ENCODE data around the gene SAC3D1. TPM values are rescaled to one million over a fixed set of nuclear protein-coding genes. Genes with fewer than 3 reads are reported as not detected.

SAC3D1 gene
- total and polyA plus RNA-seq, 2 of the 8 experiments (the other 6 are each of a cell fraction or from before 2014, with no cell fraction given) = 19.4 to 25.8 TPM

DNA sequence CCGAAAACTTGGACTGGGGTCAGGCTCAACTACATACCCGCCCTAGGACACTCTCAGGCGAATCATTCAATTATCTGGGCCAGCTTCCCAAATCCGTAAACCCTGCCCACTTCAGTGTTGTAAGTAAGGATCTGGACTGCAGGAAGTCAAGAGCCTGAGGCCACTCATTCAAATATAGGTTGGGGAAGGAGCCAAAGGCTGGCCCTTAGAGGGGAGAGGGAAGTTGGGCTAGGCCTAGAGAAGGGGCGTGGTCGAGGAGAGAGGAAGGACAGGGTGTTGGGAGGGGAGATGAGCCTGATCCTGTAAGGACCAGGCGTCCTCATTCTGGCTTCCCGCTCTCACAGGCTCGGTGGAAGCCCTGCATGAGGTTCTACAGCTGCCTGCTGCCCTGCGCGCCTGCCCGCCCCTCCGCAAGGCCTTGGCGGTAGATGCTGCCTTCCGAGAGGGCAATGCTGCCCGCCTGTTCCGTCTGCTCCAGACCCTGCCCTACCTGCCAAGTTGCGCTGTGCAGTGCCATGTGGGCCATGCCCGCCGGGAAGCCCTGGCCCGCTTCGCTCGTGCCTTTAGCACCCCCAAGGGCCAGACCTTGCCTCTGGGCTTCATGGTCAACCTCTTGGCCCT, 3.0 kb downstream of the SAC3D1 start:
- Histone ChIP-seq H4K5ac (ENCODE audit: insufficient read length, low read depth, low read length) (no peak overlapping the region), H2BK20ac (ENCODE audit: low read length) (no peak overlapping the region), H3K4ac (replicated peaks; ENCODE audit: insufficient read length, low read depth, low read length) (no peak overlapping the region), H3K4me2 (ENCODE audit: insufficient read depth in 1 of 2, low read depth in 2 of 2, low read length in 2 of 2) (no peak overlapping the region), H2AFZ (ENCODE audit: low read length) (no peak overlapping the region), H2BK15ac (ENCODE audit: low read length) (no peak overlapping the region), H3K14ac (ENCODE audit: insufficient read length) (no peak overlapping the region), H3K36me3 (ENCODE audit: control insufficient read depth in 2 of 4, insufficient read depth in 4 of 4, low read length in 3 of 4) (peaks cover 3 to 12% (median 6%) of the 10 kb centered on the region in 4 experiments; a peak in 4 of 8 replicates), H2BK120ac (replicated peaks; ENCODE audit: low read depth, low read length) (no peak overlapping the region), H3K23me2 (ENCODE audit: low read depth, low read length) (no peaks in the 10 kb centered on the region; the same call in 1 of the 2 replicates), H4K20me1 (replicated peaks in 1 of 2; ENCODE audit: control insufficient read depth in 1 of 2, insufficient read depth in 2 of 2, low read length in 2 of 2) (peaks cover 11 to 13% of the 10 kb centered on the region in 2 experiments), H3K9me3 (ENCODE audit: insufficient read depth in 2 of 2, low read depth in 1 of 2, low read length in 1 of 2) (no peaks in the 10 kb centered on the region), H3K18ac (ENCODE audit: extremely low read depth, low read length) (no peak overlapping the region), H3K79me1 (ENCODE audit: low read depth, low read length) (peaks cover 2% of the 10 kb centered on the region), H3K27me3 (replicated peaks in 1 of 4; ENCODE audit: control insufficient read depth in 3 of 4, extremely low read depth in 1 of 4, insufficient read depth in 3 of 4, low read length in 3 of 4) (peaks cover 0 to 9% (median 3%) of the 10 kb centered on the region in 4 experiments; a peak in 3 of 7 replicates), H3K56ac (replicated peaks; ENCODE audit: insufficient read length, low read depth, low read length) (no peak overlapping the region), H4K91ac (replicated peaks; ENCODE audit: insufficient read length, low read length) (no peak overlapping the region), H2BK12ac (ENCODE audit: low read depth, low read length) (no peak overlapping the region), H3K79me2 (ENCODE audit: control insufficient read depth in 1 of 2, insufficient read depth in 2 of 2, low read length in 2 of 2) (peaks cover 0 to 16% of the 10 kb centered on the region in 2 experiments; a peak in 2 of 4 replicates), H3K9ac (replicated peaks in 1 of 4; ENCODE audit: extremely low read depth in 1 of 4, low read depth in 3 of 4, low read length in 3 of 4) (no peak overlapping the region), H3K23ac (ENCODE audit: insufficient read length) (no peak overlapping the region), H2AK5ac (ENCODE audit: low read depth, low read length) (no peak overlapping the region), H3K4me3 (ENCODE audit: extremely low read depth in 1 of 4, insufficient read depth in 2 of 4, low read depth in 3 of 4, low read length in 4 of 4) (no peak overlapping the region), H3K27ac (ENCODE audit: low read depth, low read length) (peak overlapping the region; percentile 22; the same call in 1 of the 2 replicates), H2BK5ac (ENCODE audit: low read depth, low read length) (peak overlapping the region; percentile 24; the same call in 1 of the 2 replicates), H3K4me1 (replicated peaks in 1 of 4; ENCODE audit: control insufficient read depth in 3 of 4, insufficient read depth in 4 of 4, low read length in 3 of 4) (peaks cover 0 to 10% (median 7%) of the 10 kb centered on the region in 4 experiments; a peak in 5 of 7 replicates), H4K8ac (ENCODE audit: extremely low read depth, insufficient read depth, low read length) (no peak overlapping the region; the same call in 1 of the 2 replicates)
- FAIRE-seq = no peak
- CTCF ChIA-PET (ENCODE audit: partially characterized antibody) = interaction anchor here (1.5 to 1.7 kb wide), 2 partner anchors 51 to 69 kb away, joined by 3 read pairs; no protein-coding TSS in a partner anchor
- POLR2A ChIA-PET (ENCODE audit: partially characterized antibody) = interaction anchor here (0.6 to 1.3 kb wide), 5 partner anchors 10 to 111 kb away, joined by 3 read pairs; partner anchors contain the start of gene ZNHIT2
- WGBS, 2 experiments (ENCODE audit: extremely low coverage in 1 of 2, insufficient coverage in 1 of 2, insufficient read length in 1 of 2, insufficient replicate concordance in 2 of 2, low coverage in 1 of 2, low lambda C conversion rate in 2 of 2, missing lambda C conversion rate in 1 of 2) = 92% methylated on average over 21 of the region's 23 CpGs; no CpG with 5 or more reads in 1 of the 2 experiments
- DNase-seq (ENCODE audit: low read depth in 1 of 2, low spot score in 2 of 2) = no peak
- TF ChIP-seq TEAD4 (IDR thresholded peaks at IDR 0.05; ENCODE audit: low read depth, low read length) (no peak), POU5F1 (IDR thresholded peaks at IDR 0.05; ENCODE audit: low read depth, low read length) (no peak), POLR2A (IDR thresholded peaks at IDR 0.05; ENCODE audit: control extremely low read depth in 1 of 2, low read depth in 2 of 2, low read length in 2 of 2) (0 out of 3 replicates have a peak, but pooled peaks of 1 of the 2 experiments have one; percentile 26), YY1 (IDR thresholded peaks at IDR 0.05; ENCODE audit: low read depth, low read length) (no peak)
